HG03520 (cell line): ENCODE measurements around the gene KCNF1.

Source experiments
- ATAC-seq: cut with Tn5 transposase; IDR thresholded peaks from one replicate; pipeline ENCODE4 v1.9.1; 2021; ENCODE audit warnings: mild to moderate bottlenecking, moderate library complexity; ENCODE audit not compliant: unreplicated experiment

Gene KCNF1

GRCh38 chr2:10901160-10901939, 10.4 kb upstream of the KCNF1 start:
- ATAC-seq = no peak

DNA sequence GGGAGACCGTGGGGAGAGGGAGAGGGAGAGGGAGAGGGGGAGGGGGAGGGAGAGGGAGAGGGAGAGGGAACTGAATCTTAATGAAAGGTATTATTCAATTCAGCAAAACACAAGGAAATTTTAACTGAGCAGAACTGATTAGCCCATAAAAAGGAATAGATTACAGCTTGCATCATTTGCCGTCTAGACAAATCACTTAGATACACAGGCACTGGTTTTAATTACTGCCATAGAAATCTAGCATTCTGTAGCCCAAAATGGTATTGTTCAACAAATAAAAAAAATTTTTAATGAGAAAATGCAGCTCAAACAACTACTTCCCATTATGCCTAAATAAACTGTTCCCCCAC, 7.9 kb upstream of the KCNF1 start:
- ATAC-seq = no peak

DNA sequence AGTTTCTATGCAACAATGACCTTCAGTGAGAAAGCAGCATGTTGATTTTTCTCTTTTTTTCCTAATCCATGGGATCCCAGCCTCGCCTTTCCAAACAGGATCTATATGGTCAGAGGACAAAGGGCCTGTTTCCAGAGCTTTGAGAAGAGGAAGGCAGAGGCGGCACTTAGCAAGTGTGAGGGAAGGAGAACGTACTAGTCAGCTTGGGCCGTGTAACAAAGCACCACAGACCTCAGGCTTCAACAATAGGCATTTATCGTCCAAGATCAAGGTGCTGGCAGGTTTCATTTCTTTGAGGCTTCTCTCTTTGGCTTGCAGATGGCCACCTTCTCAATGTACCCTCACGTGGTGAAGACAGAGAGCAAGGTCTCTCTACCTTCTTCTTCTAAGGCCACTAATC, 7.3 kb upstream of the KCNF1 start:
- ATAC-seq = no peak

- no peak for ATAC-seq
Observed at GRCh38 chr2:10905006-10905861, 6.5 kb upstream of the KCNF1 start.

GRCh38 chr2:10905862-10906143, 5.9 kb upstream of the KCNF1 start:
- no peak for ATAC-seq

DNA sequence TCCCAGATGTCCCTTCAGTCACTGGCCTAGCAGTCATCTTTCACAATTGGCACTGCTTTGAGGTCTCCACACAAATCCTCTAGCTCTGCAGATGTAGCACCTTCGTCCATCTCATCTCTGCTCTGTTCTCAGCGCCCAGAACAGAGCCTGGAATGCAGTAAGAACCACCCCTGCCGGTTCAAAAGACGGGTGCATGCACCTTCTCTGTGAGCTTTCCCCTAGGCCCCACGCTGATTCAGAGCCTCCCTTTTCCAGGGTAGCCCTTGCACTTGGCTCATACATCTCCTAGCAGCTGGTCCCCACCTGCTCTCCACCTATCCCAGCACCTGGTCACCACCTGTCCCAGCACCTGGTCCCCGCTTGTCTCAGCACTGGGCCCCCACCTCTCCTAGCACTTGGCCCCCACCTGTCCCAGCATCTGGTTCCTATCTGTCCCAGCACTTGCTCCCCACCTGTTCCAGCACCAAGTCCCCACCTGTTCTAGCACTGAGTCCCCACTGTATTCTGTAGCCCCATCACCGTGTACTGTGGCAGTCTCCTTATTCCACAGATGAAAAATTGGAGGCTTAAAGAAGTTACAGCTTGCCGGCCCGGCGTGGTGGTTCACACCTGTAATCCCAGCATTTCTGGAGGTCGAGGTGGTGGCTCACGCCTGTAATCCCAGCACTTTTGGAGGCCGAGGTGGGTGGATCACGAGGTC, 4.7 kb upstream of the KCNF1 start:
- ATAC-seq = no peak

DNA sequence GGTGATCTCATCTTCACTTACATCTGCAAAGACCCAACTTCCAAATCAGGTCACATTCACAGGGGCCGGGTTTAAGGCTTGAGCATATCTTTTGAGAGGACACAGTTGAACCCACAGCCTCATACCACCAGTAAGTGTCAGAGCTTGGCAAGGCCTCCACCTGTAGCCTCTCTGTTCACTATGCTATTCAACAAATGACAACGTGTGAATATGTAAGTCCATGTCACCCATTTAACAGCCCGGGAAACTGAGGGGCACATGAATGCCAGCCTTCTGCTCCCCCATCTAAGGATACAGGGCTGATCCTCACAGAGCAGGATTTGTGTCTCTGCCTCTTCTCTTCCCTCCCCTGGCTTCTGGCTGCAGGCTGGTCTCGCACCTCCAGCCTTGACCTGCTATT, 3.5 kb upstream of the KCNF1 start:
- no peak for ATAC-seq

DNA sequence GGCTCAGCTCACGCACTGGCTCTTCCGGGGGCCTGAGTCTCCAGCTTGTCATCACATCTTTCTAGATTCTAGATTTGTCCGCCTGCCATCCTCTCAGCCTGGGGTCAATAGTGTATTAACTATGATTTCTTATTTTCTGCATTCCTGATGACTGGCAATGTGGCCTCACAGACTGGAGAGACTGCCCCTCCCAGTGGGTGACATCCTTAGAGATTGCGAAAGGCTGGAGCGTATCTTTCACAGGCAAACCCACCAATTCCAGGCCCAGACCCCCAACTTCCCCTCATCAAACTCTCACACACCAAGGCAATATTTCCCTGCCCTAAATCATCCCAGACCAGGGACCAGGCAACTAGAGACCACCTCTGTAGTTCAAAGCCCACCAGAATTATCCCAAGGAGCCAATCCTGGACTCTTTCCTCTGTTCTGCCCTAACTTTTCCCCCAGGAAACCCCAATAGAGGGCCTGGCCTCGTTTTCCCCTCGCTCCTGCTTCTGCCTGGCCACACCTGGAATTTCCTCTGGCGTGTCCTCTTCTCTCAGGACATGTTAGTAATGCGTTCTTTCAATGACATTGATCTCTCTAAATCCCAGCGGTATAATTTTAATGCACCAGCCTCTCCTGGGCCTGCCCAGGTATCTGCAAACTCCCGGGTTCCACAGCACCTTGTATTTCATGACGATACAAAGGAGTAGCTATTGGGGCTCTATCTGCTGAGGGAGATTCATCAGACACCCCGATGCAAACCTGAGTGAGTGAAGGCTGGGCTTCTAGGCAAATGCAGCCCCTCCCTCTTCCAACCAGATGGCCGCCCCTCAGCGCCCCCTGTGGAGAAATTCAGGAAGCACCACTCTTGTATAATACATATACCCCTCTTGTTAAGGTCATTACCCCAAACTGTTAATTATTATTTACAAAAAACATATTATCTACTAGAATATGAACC, 2.4 kb upstream of the KCNF1 start:
- ATAC-seq = no peak

DNA sequence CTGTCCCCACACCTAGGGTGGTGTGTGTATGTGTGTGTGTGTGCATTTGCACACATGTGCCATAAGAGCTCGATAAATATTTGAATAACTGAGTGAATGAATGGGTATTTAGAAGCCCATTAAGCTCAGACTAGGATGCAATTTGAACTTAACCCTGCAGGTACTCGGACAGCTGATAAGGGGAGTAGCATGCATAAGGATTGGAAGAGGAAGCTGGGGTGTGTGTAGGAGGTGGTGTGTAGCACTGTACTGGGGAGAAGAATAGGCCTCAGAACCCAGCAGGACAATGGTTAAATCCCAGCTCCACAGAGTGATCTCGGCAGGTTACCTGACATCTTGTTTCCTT, 1.8 kb upstream of the KCNF1 start:
- ATAC-seq = no peak

DNA sequence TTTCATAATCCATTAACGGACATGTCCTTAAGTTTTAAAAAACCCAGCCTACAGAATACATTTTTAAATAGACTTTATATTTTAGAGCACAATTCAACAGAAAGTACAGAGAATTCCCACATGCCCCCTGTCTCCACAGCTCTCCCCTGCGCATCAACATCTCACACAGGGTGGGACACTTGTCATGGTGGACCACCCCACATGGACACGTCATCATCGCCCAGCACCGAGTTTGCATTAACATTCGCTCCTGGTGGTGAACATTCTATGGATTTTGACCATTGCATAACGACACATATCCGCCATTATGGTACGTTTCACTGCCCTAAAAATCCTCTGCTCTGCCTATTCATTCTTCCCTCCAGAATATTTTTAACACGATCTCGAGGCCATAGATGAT, 1.1 kb upstream of the KCNF1 start:
- ATAC-seq = no peak

GRCh38 chr2:10912076-10912731, 470 bp downstream of the KCNF1 start:
- ATAC-seq = no peak

GRCh38 chr2:10912796-10913455, 1.2 kb downstream of the KCNF1 start:
- no peak for ATAC-seq

- no peak for ATAC-seq
Observed at GRCh38 chr2:10913501-10914271, 2.0 kb downstream of the KCNF1 start.

GRCh38 chr2:10914272-10914693, 2.5 kb downstream of the KCNF1 start:
- no peak for ATAC-seq

DNA sequence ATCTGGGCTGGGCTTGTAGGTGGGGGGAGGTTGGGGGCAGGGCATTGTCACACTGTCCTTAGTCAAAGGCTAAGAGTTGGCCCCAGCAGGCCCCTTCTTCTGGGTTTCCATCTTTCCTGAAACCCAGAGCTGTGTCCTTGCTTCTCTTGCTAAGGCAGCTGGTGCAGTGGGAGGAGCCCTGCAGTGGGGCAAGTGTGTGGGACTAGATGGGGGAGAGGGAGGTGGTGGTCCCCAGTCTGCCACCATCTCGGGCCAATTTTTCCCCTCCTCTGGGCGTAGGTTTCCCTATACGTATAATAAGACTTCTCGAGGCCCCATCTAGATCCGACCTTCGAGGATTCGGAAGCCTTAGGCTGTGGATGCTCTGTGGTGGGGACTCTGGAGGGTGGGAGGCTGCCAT, 3.5 kb downstream of the KCNF1 start:
- no peak for ATAC-seq

DNA sequence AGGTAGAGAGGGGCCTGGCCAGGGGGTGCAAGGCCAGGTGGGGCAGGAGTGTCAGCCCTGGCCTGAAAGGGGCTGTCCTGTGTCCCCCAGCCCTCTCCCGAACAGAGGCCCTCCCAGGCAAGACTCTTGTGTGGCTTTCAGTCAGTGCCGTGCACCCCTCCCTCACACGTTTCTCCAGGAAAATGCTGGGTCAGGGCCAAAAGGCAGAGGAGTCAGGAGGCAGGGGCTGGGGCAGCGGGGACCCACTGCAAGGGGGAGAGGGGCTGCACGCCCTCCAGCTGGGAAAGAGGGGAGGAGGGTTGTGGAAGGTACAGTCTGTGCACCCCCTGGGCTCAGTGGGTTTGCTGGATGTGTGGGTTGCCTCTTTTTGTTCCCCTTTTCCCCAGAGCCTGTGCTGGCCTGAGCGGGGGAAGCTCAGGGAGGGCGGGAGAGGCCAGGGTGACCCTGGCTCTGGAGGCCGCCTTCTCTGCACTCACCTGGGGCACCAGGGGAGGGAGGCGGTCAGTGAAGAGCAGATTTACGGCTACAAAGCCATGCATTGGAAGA, 4.1 kb downstream of the KCNF1 start:
- no peak for ATAC-seq

DNA sequence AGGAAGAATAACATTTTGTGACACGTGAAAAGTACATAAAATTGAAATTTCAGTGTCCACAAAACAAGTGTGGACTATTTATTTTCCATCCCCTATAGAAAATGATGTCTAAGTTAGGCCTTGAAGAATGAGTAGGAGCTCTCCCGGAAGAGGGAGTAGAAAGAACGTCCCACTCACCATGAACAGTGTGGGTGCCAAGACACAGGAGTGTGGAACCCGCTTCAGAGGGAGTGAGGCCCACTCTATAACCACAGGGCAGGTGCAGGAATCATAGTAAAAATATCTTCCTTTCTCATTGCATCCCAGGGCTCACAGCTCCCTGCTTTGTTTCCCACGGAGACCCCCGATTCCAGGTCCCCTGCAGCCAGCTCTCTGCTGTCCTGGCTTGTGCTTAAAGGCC, 5.2 kb downstream of the KCNF1 start:
- ATAC-seq = no peak

- ATAC-seq = no peak
Observed at GRCh38 chr2:10917927-10918326, 6.2 kb downstream of the KCNF1 start.
